ENCODE measurements around the gene FOXD2. TPM values are rescaled to one million over a fixed set of nuclear protein-coding genes. Genes with fewer than 3 reads are reported as not detected.

The FOXD2 gene
- total RNA-seq, 1 donor from 2014 or later = 4.9 TPM

- no peak for DNase-seq (ENCODE audit: extremely low spot score, unreplicated experiment)
- H3K36me3 Mint-ChIP-seq = no peaks in the 10 kb centered on the region
- H3K4me3 Mint-ChIP-seq = peak overlapping the region; percentile 44
- peaks cover 30% of the 10 kb centered on the region for H3K27me3 Mint-ChIP-seq
- H3K4me1 Mint-ChIP-seq (ENCODE audit: unreplicated experiment) = peaks cover 32% of the 10 kb centered on the region
- H3K27ac Mint-ChIP-seq = peak overlapping the region; percentile 70
- H3K9me3 Mint-ChIP-seq = no peaks in the 10 kb centered on the region
- no peak for TF ChIP-seq CTCF (conservative IDR thresholded peaks at IDR 0.05)
Measured at GRCh38 chr1:47409311-47410067, 28.4 kb upstream of the FOXD2 start.

- H3K27me3 Mint-ChIP-seq = peaks cover 34% of the 10 kb centered on the region
- H3K4me3 Mint-ChIP-seq = peak overlapping the region; percentile 1
- no peaks in the 10 kb centered on the region for H3K9me3 Mint-ChIP-seq
- no peak for TF ChIP-seq CTCF (conservative IDR thresholded peaks at IDR 0.05)
- H3K27ac Mint-ChIP-seq = peak overlapping the region; percentile 24
- DNase-seq (ENCODE audit: extremely low spot score, unreplicated experiment) = no peak
- no peaks in the 10 kb centered on the region for H3K36me3 Mint-ChIP-seq
- peaks cover 32% of the 10 kb centered on the region for H3K4me1 Mint-ChIP-seq (ENCODE audit: unreplicated experiment)
Measured at GRCh38 chr1:47410068-47410455, 27.8 kb upstream of the FOXD2 start.

GRCh38 chr1:47411436-47411835 lies 26.4 kb upstream of the FOXD2 start:
- H3K4me3 Mint-ChIP-seq = no peak overlapping the region
- H3K9me3 Mint-ChIP-seq = no peaks in the 10 kb centered on the region
- DNase-seq (ENCODE audit: extremely low spot score, unreplicated experiment) = no peak
- H3K27me3 Mint-ChIP-seq = peaks cover 43% of the 10 kb centered on the region
- H3K27ac Mint-ChIP-seq = no peak overlapping the region
- H3K36me3 Mint-ChIP-seq = no peaks in the 10 kb centered on the region
- no peak for TF ChIP-seq CTCF (conservative IDR thresholded peaks at IDR 0.05)
- peaks cover 27% of the 10 kb centered on the region for H3K4me1 Mint-ChIP-seq (ENCODE audit: unreplicated experiment)

GRCh38 chr1:47412437-47412836 lies 25.4 kb upstream of the FOXD2 start:
- Mint-ChIP-seq H3K27me3 (peaks cover 49% of the 10 kb centered on the region), H3K9me3 (no peaks in the 10 kb centered on the region), H3K4me3 (no peak overlapping the region), H3K4me1 (ENCODE audit: unreplicated experiment) (peaks cover 27% of the 10 kb centered on the region), H3K27ac (no peak overlapping the region), H3K36me3 (no peaks in the 10 kb centered on the region)
- TF ChIP-seq CTCF (conservative IDR thresholded peaks at IDR 0.05) = no peak
- DNase-seq (ENCODE audit: extremely low spot score, unreplicated experiment) = no peak

- H3K9me3 Mint-ChIP-seq = no peaks in the 10 kb centered on the region
- no peak for TF ChIP-seq CTCF (conservative IDR thresholded peaks at IDR 0.05)
- no peaks in the 10 kb centered on the region for H3K4me1 Mint-ChIP-seq (ENCODE audit: unreplicated experiment)
- no peak within 1 kb of the TSS for H3K27ac Mint-ChIP-seq
- peak within 1 kb of the TSS; percentile 82 for H3K4me3 Mint-ChIP-seq
- H3K36me3 Mint-ChIP-seq = no peaks in the 10 kb centered on the region
- no peak for DNase-seq (ENCODE audit: extremely low spot score, unreplicated experiment)
- H3K27me3 Mint-ChIP-seq = peaks cover 72% of the 10 kb centered on the region
Measured at GRCh38 chr1:47415728-47416318, 22.0 kb upstream of the FOXD2 start, which contains the start of gene FOXE3. FOXE3 (plus strand) TSS chr1:47416285; CDS start chr1:47416316, 31 bp downstream.
